Measurements from ENCODE around the gene SGSH.
"Not testable (repeated sequence)": the region's sequence is repeated elsewhere in the genome, so short reads cannot be mapped to it uniquely, and the experiment has no call there.

SGSH gene

GRCh38 chr17:80245566-80246265 is 25.6 kb upstream of the SGSH start:
- Histone ChIP-seq H3K4me3 (ENCODE audit: low read depth, low read length) (no peak overlapping the region), H3K27ac (no peak overlapping the region), H3K9me3 (ENCODE audit: severe bottlenecking) (no peaks in the 10 kb centered on the region), H3K27me3 (ENCODE audit: insufficient read depth, low read depth, severe bottlenecking) (no peaks in the 10 kb centered on the region), H3K36me3 (peaks cover 28% of the 10 kb centered on the region)
- no peak for DNase-seq
- no peak for TF ChIP-seq CTCF (IDR thresholded peaks at IDR 0.05; ENCODE audit: low read depth, low read length)

- TF ChIP-seq CTCF (IDR thresholded peaks at IDR 0.05; ENCODE audit: low read depth, low read length) = no peak
- no peaks in the 10 kb centered on the region for H3K27me3 ChIP-seq (ENCODE audit: insufficient read depth, low read depth, severe bottlenecking)
- H3K9me3 ChIP-seq (ENCODE audit: severe bottlenecking) = no peaks in the 10 kb centered on the region
- H3K36me3 ChIP-seq = peaks cover 28% of the 10 kb centered on the region
- DNase-seq = no peak
- H3K27ac ChIP-seq = no peak overlapping the region
- no peak overlapping the region for H3K4me3 ChIP-seq (ENCODE audit: low read depth, low read length)
These were observed 24.9 kb upstream of the SGSH start for GRCh38 chr17:80244871-80245509.

GRCh38 chr17:80244448-80244847 is 24.3 kb upstream of the SGSH start:
- not testable (repeated sequence) for H3K27ac ChIP-seq; H3K4me3 ChIP-seq (ENCODE audit: low read depth, low read length); H3K9me3 ChIP-seq (ENCODE audit: severe bottlenecking); H3K27me3 ChIP-seq (ENCODE audit: insufficient read depth, low read depth, severe bottlenecking); DNase-seq
- peaks cover 33% of the 10 kb centered on the region for H3K36me3 ChIP-seq

GRCh38 chr17:80243526-80244433 is 23.6 kb upstream of the SGSH start:
- no peak for DNase-seq
- Histone ChIP-seq H3K36me3 (peaks cover 33% of the 10 kb centered on the region), H3K4me3 (ENCODE audit: low read depth, low read length) (no peak overlapping the region), H3K27ac (no peak overlapping the region), H3K27me3 (ENCODE audit: insufficient read depth, low read depth, severe bottlenecking) (no peaks in the 10 kb centered on the region), H3K9me3 (ENCODE audit: severe bottlenecking) (no peaks in the 10 kb centered on the region)
- no peak for TF ChIP-seq CTCF (IDR thresholded peaks at IDR 0.05; ENCODE audit: low read depth, low read length)

- DNase-seq = no peak
- Histone ChIP-seq H3K36me3 (peaks cover 43% of the 10 kb centered on the region), H3K27ac (no peak overlapping the region), H3K27me3 (ENCODE audit: insufficient read depth, low read depth, severe bottlenecking) (no peaks in the 10 kb centered on the region), H3K4me3 (ENCODE audit: low read depth, low read length) (no peak overlapping the region), H3K9me3 (ENCODE audit: severe bottlenecking) (no peaks in the 10 kb centered on the region)
- no peak for TF ChIP-seq CTCF (IDR thresholded peaks at IDR 0.05; ENCODE audit: low read depth, low read length)
These were observed 22.4 kb upstream of the SGSH start for GRCh38 chr17:80242505-80242904.

- TF ChIP-seq CTCF (IDR thresholded peaks at IDR 0.05; ENCODE audit: low read depth, low read length) = no peak
- DNase-seq = no peak
- Histone ChIP-seq H3K27me3 (ENCODE audit: insufficient read depth, low read depth, severe bottlenecking) (no peaks in the 10 kb centered on the region), H3K36me3 (peaks cover 36% of the 10 kb centered on the region), H3K4me3 (ENCODE audit: low read depth, low read length) (no peak overlapping the region), H3K9me3 (ENCODE audit: severe bottlenecking) (peaks cover 14% of the 10 kb centered on the region), H3K27ac (no peak overlapping the region)
These were observed 17.3 kb upstream of the SGSH start for GRCh38 chr17:80237386-80237785.
